Mesenchymal stem cell (in vitro differentiated cells and primary cell): ENCODE data around the gene IFITM10.
A peak's percentile ranks its signal among the peaks of the same experiment; 100 is the strongest.

Experiments
- DNase-seq: peaks from one replicate; pipeline ENCODE4 v3.0.0-alpha.2; 2013
- H2AFZ ChIP-seq: one replicate; pipeline ENCODE4 v1.6.1; 2013; ENCODE audit warnings: low read depth, mild to moderate bottlenecking, control low read depth, inconsistent platforms, low read length, moderate library complexity
- H2AK5ac ChIP-seq: 2 replicates; pipeline ENCODE4 v1.6.1; 2013; ENCODE audit warnings: low read length, moderate library complexity, mild to moderate bottlenecking, inconsistent platforms; ENCODE audit not compliant: severe bottlenecking
- H2BK120ac ChIP-seq: one replicate; pipeline ENCODE4 v1.6.1; 2013; ENCODE audit warnings: low read depth, mild to moderate bottlenecking, inconsistent platforms, low read length, moderate library complexity
- H2BK12ac ChIP-seq, 2 experiments: one replicate each; pipeline ENCODE4 v1.6.1; 2013; ENCODE audit warnings: inconsistent platforms in 2 of 2, low read length in 2 of 2, mild to moderate bottlenecking in 2 of 2, moderate library complexity in 2 of 2, control low read depth in 1 of 2
- H2BK15ac ChIP-seq: one replicate; pipeline ENCODE4 v1.6.1; 2013; ENCODE audit warnings: mild to moderate bottlenecking, low read depth, inconsistent platforms; ENCODE audit not compliant: poor library complexity, severe bottlenecking
- H2BK5ac ChIP-seq: 2 replicates; pipeline ENCODE4 v1.6.1; 2013; ENCODE audit warnings: low read depth, mild to moderate bottlenecking, low read length, control low read depth, inconsistent platforms; ENCODE audit not compliant: poor library complexity, severe bottlenecking
- H3K14ac ChIP-seq, 2 experiments: one replicate each; pipeline ENCODE4 v1.6.1; 2013; ENCODE audit warnings: inconsistent platforms in 2 of 2, low read length in 2 of 2, control low read depth in 1 of 2, mild to moderate bottlenecking in 1 of 2, moderate library complexity in 1 of 2
- H3K18ac ChIP-seq, 2 experiments: one replicate each; pipeline ENCODE4 v1.6.1; 2013; ENCODE audit warnings: inconsistent platforms in 2 of 2, low read length in 2 of 2, control low read depth in 1 of 2, low read depth in 1 of 2, mild to moderate bottlenecking in 1 of 2
- H3K23ac ChIP-seq, 2 experiments: one replicate each; pipeline ENCODE4 v1.6.1; 2013; ENCODE audit warnings: inconsistent platforms in 2 of 2, low read length in 2 of 2, mild to moderate bottlenecking in 2 of 2, moderate library complexity in 2 of 2, control low read depth in 1 of 2
- H3K27ac ChIP-seq: 2 replicates; pipeline ENCODE4 v1.5.1; 2013; ENCODE audit warnings: mild to moderate bottlenecking, moderate library complexity, low read length, control low read depth, inconsistent platforms; ENCODE audit not compliant: poor library complexity, severe bottlenecking
- H3K27me3 ChIP-seq, 2 experiments: 2 replicates each; pipeline versions ENCODE4 v1.6.1 to v1.7.0; 2013; ENCODE audit warnings: low read length in 2 of 2, mild to moderate bottlenecking in 2 of 2, moderate library complexity in 2 of 2, control low read depth in 1 of 2, inconsistent platforms in 1 of 2; ENCODE audit not compliant: control insufficient read depth in 1 of 2, insufficient read depth in 1 of 2
- H3K36me3 ChIP-seq, 2 experiments: 2 replicates each; pipeline versions ENCODE4 v1.6.1 to v1.7.0; 2013; ENCODE audit warnings: low read length in 2 of 2, control low read depth in 1 of 2, inconsistent platforms in 1 of 2, low read depth in 1 of 2, mild to moderate bottlenecking in 1 of 2; ENCODE audit not compliant: insufficient read depth in 2 of 2, control insufficient read depth in 1 of 2
- H3K4ac ChIP-seq, 2 experiments: one replicate each; pipeline ENCODE4 v1.6.1; 2013; ENCODE audit warnings: inconsistent platforms in 2 of 2, low read length in 2 of 2, mild to moderate bottlenecking in 2 of 2, moderate library complexity in 2 of 2, control low read depth in 1 of 2, low read depth in 1 of 2
- H3K4me1 ChIP-seq: 2 replicates; pipeline ENCODE4 v1.6.1; 2013; ENCODE audit warnings: low read depth, low read length, control low read depth; ENCODE audit not compliant: control insufficient read depth, insufficient read depth
- H3K4me2 ChIP-seq: 2 replicates; pipeline ENCODE4 v1.6.1; 2013; ENCODE audit warnings: low read length, mild to moderate bottlenecking, inconsistent platforms; ENCODE audit not compliant: poor library complexity, severe bottlenecking
- H3K4me3 ChIP-seq, 2 experiments: 2 replicates each; pipeline versions ENCODE4 v1.5.1 to v1.7.0; 2013; ENCODE audit warnings: low read length in 2 of 2, mild to moderate bottlenecking in 2 of 2, control low read depth in 1 of 2, low read depth in 1 of 2; ENCODE audit not compliant: insufficient read depth in 1 of 2
- H3K79me1 ChIP-seq: replicated peaks from 2 replicates; pipeline ENCODE4 v1.6.1; 2013; ENCODE audit warnings: mild to moderate bottlenecking, control low read depth, low read length, inconsistent platforms; ENCODE audit not compliant: poor library complexity, severe bottlenecking
- H3K9ac ChIP-seq: 2 replicates; pipeline ENCODE4 v1.7.0; 2013; ENCODE audit warnings: mild to moderate bottlenecking, low read length, moderate library complexity
- H3K9me3 ChIP-seq: 2 replicates; pipeline ENCODE4 v1.7.0; 2013; ENCODE audit warnings: mild to moderate bottlenecking, low read length; ENCODE audit not compliant: control insufficient read depth
- H4K8ac ChIP-seq: one replicate; pipeline ENCODE4 v1.6.1; 2013; ENCODE audit warnings: inconsistent platforms, mild to moderate bottlenecking, low read length, moderate library complexity
- H4K91ac ChIP-seq: one replicate; pipeline ENCODE4 v1.6.1; 2013; ENCODE audit warnings: mild to moderate bottlenecking, low read length, inconsistent platforms
- WGBS: methylation state at CpG from one replicate; pipeline ENCODE4 v1.1.7; 2013; ENCODE audit warnings: mixed read lengths; 5-methylcytosine and 5-hydroxymethylcytosine counted together

The IFITM10 gene

GRCh38 chr11:1755344-1755691, 4.9 kb upstream of the IFITM10 start:
- no peak overlapping the region for H3K4ac ChIP-seq
- H3K79me1 ChIP-seq = peaks cover 32% of the 10 kb centered on the region
- peaks cover 49% of the 10 kb centered on the region for H3K4me1 ChIP-seq
- H4K91ac ChIP-seq = no peak overlapping the region
- H3K27me3 ChIP-seq = no peaks in the 10 kb centered on the region
- H2AFZ ChIP-seq = no peak overlapping the region
- H3K23ac ChIP-seq = no peak overlapping the region
- H3K27ac ChIP-seq = no peak overlapping the region
- no peak overlapping the region for H3K4me3 ChIP-seq
- H2BK15ac ChIP-seq = peak overlapping the region; percentile 58
- H2BK5ac ChIP-seq = no peak overlapping the region
- no peak overlapping the region for H4K8ac ChIP-seq
- no peak overlapping the region for H2AK5ac ChIP-seq
- no peak overlapping the region for H2BK12ac ChIP-seq
- no peak for DNase-seq
- over 99% methylated on average over 9 of the region's 9 CpGs for WGBS
- no peak overlapping the region for H2BK120ac ChIP-seq
- H3K4me2 ChIP-seq = no peak overlapping the region
- no peak overlapping the region for H3K14ac ChIP-seq
- peaks cover 76 to 97% of the 10 kb centered on the region in 2 experiments for H3K36me3 ChIP-seq
- H3K18ac ChIP-seq = no peak overlapping the region
- H3K9ac ChIP-seq = no peak overlapping the region
- H3K9me3 ChIP-seq = no peaks in the 10 kb centered on the region

DNA sequence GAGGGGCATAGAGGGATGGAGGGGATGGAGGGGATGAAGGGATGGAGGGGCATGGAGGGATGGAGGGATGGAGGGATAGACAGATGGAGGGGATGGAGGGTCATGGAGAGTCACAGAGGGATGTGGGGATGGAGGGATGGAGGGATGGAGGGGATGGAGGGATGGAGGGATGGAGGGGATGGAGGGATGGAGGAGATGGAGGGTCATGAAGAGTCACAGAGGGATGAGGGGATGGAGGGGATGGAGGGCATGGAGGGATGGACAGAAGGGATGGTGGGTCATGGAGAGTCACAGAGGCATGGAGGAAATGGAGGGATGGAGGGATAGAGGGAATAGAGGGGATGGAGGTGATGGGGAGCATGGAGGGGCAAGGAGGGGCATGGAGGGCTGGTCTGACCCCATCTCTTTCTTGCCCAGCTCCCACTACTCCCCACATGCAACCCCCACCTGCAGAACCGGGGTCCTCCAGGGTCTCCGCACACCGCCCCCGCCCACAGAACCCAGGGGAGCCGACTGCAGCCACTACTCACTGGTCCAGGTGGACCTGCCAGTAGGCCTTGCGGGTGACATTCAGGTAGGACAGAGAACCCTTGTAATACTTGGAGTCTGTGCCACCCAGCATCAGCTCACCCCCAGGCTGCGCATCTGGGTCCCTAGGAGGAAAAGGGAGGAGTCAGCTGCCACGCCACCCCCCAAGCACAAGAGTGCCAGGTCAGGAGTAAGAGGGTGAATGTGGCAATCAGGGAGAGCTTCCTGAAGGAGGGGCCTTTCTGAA, 4.2 kb upstream of the IFITM10 start:
- Histone ChIP-seq H3K9ac (no peak overlapping the region), H3K4me3 (no peak overlapping the region), H4K8ac (no peak overlapping the region), H3K4me1 (peaks cover 49% of the 10 kb centered on the region), H2AFZ (no peak overlapping the region), H3K36me3 (peaks cover 69 to 89% of the 10 kb centered on the region in 2 experiments), H2BK120ac (no peak overlapping the region), H3K79me1 (peaks cover 25% of the 10 kb centered on the region), H3K18ac (no peak overlapping the region), H3K4ac (no peak overlapping the region), H3K27ac (no peak overlapping the region), H2BK5ac (no peak overlapping the region), H2BK15ac (no peak overlapping the region), H3K27me3 (peaks cover 0 to 3% of the 10 kb centered on the region in 2 experiments), H4K91ac (no peak overlapping the region), H3K9me3 (no peaks in the 10 kb centered on the region), H3K14ac (no peak overlapping the region), H2BK12ac (no peak overlapping the region), H2AK5ac (no peak overlapping the region), H3K23ac (no peak overlapping the region), H3K4me2 (no peak overlapping the region)
- DNase-seq = no peak
- WGBS = 92% methylated on average over 8 of the region's 8 CpGs

DNA sequence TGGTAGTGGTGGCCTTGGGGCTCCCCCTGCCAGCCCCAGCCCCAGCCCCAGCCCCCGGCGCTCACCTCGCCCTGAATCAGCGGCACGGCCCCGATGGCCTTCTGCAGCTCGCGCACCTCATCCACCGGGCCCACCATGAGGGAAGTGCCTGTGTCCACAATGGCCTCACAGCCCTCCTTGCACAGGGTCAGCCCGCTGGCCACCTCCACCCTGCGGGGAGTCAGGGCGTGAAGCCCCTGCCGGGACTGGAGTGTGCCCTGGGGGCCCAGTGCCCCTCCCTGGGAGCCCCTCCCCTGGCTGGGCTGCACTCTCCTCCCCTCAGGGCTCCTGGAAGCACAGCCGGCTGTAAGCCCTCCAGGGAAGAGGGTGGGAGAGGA, 3.5 kb upstream of the IFITM10 start:
- no peak overlapping the region for H3K9ac ChIP-seq
- WGBS = 91% methylated on average over 14 of the region's 14 CpGs
- no peak overlapping the region for H3K4me2 ChIP-seq

GRCh38 chr11:1753229-1753928, 3.0 kb upstream of the IFITM10 start:
- Histone ChIP-seq H3K79me1 (peaks cover 21% of the 10 kb centered on the region), H4K91ac (no peak overlapping the region), H3K4me2 (no peak overlapping the region)

More for the DNA sequence above, 3.5 kb upstream of the IFITM10 start:
- Histone ChIP-seq H3K9me3 (no peaks in the 10 kb centered on the region), H3K4me3 (no peak overlapping the region), H2BK12ac (no peak overlapping the region), H2BK5ac (no peak overlapping the region), H4K91ac (no peak overlapping the region), H3K4me1 (peaks cover 49% of the 10 kb centered on the region), H3K18ac (no peak overlapping the region), H2BK120ac (no peak overlapping the region), H3K79me1 (peaks cover 21% of the 10 kb centered on the region), H3K27ac (no peak overlapping the region), H3K36me3 (peaks cover 64 to 83% of the 10 kb centered on the region in 2 experiments), H3K14ac (no peak overlapping the region), H4K8ac (no peak overlapping the region), H2AFZ (no peak overlapping the region), H2AK5ac (no peak overlapping the region), H3K27me3 (peaks cover 0 to 7% of the 10 kb centered on the region in 2 experiments), H3K23ac (no peak overlapping the region), H3K4ac (no peak overlapping the region), H2BK15ac (no peak overlapping the region)
- no peak for DNase-seq

More at GRCh38 chr11:1753229-1753928, 3.0 kb upstream of the IFITM10 start:
- H2BK5ac ChIP-seq = no peak overlapping the region
- DNase-seq = no peak
- H3K9me3 ChIP-seq = no peaks in the 10 kb centered on the region
- H3K36me3 ChIP-seq = peaks cover 59 to 77% of the 10 kb centered on the region in 2 experiments
- H2AFZ ChIP-seq = no peak overlapping the region
- no peak overlapping the region for H3K23ac ChIP-seq
- H3K27me3 ChIP-seq = peaks cover 0 to 10% of the 10 kb centered on the region in 2 experiments
- H2BK12ac ChIP-seq = no peak overlapping the region
- no peak overlapping the region for H3K14ac ChIP-seq
- H2BK120ac ChIP-seq = no peak overlapping the region
- H3K4me1 ChIP-seq = peaks cover 49% of the 10 kb centered on the region
- H3K4ac ChIP-seq = no peak overlapping the region
- no peak overlapping the region for H2BK15ac ChIP-seq
- no peak overlapping the region for H3K27ac ChIP-seq
- no peak overlapping the region for H4K8ac ChIP-seq
- H3K4me3 ChIP-seq = no peak overlapping the region
- 95% methylated on average over 36 of the region's 38 CpGs for WGBS
- H3K9ac ChIP-seq = no peak overlapping the region
- H3K18ac ChIP-seq = no peak overlapping the region
- no peak overlapping the region for H2AK5ac ChIP-seq
